Activated CD8-positive, alpha-beta memory T cell treated with anti-CD3 and anti-CD28 coated beads for 48 hours (primary cell): Measurements from ENCODE around the gene SAMMSON.

Experiments
- DNase-seq, 3 experiments: peaks; one replicate each; pipeline ENCODE4 v3.0.0-alpha.2; 2020; ENCODE audit warnings: low read depth in 2 of 3, low spot score in 2 of 3

The SAMMSON gene

GRCh38 chr3:70085613-70086012 is 86.1 kb downstream of the SAMMSON start:
- DNase-seq: no peak

- no peak for DNase-seq
These were observed 86.8 kb downstream of the SAMMSON start for GRCh38 chr3:70086336-70086735.

GRCh38 chr3:70090322-70090913 is 90.9 kb downstream of the SAMMSON start:
- DNase-seq: no peak

GRCh38 chr3:70094197-70094596 is 94.7 kb downstream of the SAMMSON start:
- no peak for DNase-seq

- no peak for DNase-seq
These were observed 95.7 kb downstream of the SAMMSON start for GRCh38 chr3:70095260-70095659.

GRCh38 chr3:70096376-70097066 is 97.0 kb downstream of the SAMMSON start:
- no peak for DNase-seq

GRCh38 chr3:70097084-70097483 is 97.6 kb downstream of the SAMMSON start:
- DNase-seq: no peak

- no peak for DNase-seq
These were observed 108.5 kb downstream of the SAMMSON start for GRCh38 chr3:70108072-70108471.

GRCh38 chr3:70108546-70108945 is 109.0 kb downstream of the SAMMSON start:
- no peak for DNase-seq

GRCh38 chr3:70110066-70110465 is 110.5 kb downstream of the SAMMSON start:
- no peak for DNase-seq

GRCh38 chr3:70111411-70111810 is 111.9 kb downstream of the SAMMSON start:
- DNase-seq: no peak

- no peak for DNase-seq
These were observed 113.2 kb downstream of the SAMMSON start for GRCh38 chr3:70112751-70113150.

- no peak for DNase-seq
These were observed 114.9 kb downstream of the SAMMSON start for GRCh38 chr3:70114431-70114830.

GRCh38 chr3:70119879-70120278 is 120.3 kb downstream of the SAMMSON start:
- no peak for DNase-seq
